HG02938 (cell line): ENCODE measurements around the gene WDR38.

Source experiments
- ATAC-seq: cut with Tn5 transposase; IDR thresholded peaks from one replicate; pipeline ENCODE4 v1.9.1; 2021; ENCODE audit warnings: mild to moderate bottlenecking, moderate library complexity; ENCODE audit not compliant: unreplicated experiment

WDR38 gene

DNA sequence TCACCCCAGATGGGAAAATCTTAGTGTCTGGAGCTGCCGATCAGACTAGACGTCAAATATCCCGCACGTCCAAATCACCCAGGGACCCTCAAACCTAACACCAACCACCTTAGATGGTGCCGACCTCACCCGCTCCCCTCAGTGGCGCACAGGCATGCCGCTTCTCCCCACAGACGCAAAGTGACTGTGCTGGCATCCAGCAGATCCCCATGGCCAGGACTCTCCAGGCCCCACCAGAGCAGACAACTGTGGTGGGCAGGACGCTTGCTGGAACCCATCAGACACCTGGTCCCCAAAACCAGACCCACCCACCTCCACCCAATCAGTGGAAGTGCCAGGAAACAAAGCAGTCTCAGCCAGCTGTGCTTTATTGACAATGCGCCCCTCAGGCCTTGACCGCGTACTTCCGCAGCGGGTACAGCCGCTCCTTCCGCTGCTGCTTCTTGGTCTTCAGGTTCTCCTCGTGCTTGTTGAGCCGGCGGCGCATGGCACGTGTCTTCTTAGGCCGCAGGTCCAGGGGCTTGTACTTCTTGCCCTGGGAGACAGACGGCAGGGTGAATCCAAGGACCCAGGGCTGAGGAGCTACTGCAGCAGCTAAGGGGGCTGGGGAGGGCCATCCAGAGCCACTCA, 4.4 kb downstream of the WDR38 start:
- no peak for ATAC-seq

DNA sequence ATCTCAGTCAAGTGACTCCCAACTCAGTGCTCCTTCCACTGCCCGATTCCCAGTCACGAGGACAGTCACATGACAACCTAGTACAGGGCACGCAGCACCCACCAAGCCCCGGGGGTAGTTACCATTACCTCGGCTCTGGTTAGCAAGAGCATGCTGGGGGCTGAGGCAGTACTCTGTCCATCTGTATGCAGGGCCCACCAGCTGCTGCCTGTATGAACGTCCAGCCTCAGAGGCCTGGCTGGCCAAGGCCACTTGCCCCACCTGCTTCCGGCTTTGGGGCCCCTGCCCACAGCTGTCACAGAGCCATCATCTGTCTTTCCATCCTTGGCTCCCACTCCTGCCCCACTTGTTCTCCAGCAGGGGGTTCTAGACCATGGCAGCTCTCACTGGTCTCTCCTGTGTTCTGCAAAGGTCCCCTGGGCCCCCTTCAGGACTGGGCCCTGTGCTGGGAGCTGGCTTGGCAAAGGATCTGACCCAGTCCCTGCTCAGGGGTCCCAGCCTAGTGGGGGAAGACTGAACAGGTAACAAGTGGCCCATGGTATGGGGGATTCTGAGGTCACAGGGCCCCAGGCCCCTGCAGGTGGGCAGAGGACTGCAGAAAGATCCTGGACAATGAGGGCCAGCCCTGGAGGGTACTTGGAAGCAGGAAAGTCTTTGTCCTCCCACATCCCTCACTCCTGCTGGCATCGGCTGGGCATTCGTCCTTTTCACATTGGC, 5.2 kb downstream of the WDR38 start:
- ATAC-seq: no peak

DNA sequence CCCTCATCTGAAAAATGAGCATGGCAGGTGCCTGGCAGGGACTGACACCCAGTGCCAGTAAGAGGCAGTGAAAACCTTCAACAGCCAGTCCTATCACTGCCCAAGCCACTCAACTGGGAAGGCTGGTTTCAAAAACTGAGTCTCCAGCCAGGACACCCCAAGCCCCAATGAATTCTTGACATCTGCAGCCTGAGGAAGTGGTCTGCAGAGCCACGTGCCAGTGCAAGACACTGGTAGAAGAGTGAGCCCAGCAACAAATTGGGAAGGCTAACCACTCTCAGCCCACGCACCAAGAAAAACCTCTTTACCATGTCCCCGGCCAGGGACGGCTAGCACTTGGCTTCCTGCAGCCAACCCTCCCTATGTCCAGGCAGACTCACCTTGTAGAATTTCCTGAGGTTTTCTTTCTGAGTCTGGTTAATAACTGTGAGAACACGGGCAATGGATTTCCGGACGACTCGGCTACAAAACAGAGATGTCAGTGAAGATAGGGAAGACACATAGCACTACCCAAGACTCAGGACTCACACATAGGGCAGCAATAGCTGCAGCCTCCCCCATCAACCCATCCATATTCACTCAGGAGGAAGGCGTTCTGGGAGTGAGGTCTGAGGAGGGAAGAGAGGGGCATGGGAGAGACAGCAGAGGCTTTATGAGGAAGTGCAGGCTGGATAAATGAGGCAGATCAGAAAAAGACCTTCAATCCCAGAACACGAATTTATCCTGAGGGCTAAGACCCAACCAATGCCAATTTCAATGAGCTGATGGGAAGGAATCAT, 6.7 kb downstream of the WDR38 start:
- ATAC-seq: no peak

DNA sequence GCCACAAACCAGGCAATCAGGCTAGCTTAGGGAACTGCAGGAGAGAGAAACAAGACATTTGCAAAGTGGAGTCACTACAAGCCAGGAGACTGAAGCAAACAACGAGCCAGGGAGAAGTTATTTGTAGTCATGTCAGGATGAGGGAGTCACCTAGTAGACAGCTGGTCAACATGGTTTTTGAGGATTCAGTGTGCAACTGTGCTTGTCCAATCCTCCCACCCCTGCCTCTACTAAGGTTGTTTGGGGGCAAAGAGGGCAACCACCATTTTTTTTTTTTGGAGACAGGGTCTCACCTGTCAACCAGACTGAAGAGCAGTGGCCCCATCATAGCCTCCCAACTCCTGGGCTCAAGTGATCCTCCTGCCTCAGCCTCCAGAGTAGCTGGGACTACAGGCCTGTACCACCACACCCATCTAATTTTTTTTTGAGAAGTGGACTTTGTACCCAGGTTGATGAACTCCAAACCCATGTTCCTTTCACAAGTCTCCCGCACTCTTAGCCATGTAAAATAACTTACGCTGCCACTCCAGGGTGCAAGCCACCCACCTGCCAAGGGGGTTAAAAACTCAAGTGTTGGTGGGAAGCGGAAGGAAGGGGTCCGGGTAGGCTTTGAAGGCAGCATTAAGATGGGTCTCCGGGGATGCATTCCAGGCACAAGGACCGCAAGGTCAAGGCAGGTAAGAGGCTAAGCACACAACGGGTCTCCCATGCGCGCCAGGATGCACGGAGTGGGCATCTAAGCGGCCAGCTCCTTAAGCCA, 7.5 kb downstream of the WDR38 start:
- no peak for ATAC-seq

DNA sequence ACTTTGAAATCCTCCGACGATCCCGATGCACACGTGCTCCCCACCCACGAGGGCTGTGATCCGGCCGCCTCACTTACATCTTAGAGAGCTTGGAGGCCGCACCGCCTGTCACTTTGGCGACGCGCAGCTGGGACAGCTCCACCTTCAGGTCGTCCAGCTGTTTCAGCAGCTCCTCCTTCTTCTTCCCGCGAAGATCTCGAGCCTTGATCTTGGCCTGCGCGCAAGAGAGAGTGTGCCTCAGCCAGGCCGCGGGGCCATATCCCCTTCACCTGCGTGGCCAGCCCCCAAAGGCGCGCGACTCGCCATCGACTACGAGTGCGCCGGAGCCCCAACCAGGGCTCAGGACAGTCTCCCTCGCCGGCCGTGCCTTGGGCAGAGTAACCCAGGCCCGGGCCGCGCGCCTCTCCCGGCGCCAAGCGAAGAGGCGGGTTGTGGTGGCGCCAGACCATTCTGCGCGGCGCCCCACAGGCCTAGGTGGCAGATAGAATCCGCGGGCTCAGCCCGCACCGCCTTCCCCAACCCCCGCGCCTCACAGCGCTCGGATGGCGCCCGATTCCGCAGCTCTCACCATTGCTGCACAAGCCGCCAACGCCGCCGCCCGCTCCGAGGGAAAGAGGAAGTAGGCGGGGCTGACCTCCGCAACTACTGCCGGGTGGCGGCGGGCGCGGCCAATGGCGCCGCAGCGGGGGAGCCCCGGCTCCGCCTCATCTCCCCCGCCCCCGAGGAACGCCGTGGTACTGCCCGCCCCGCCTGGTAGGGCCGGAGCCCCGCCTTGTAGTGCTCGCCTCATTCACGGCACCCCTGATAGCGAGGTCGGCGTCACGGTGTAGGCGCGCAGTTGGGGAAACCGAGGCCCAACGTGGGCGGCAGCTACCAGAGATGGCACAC, 8.3 kb downstream of the WDR38 start, which contains the start of the genes ARPC5L and RPL35:
Gene ARPC5L (plus strand): TSS at position 789 of the 888 bp plus-strand sequence. CDS start 7,161 bp downstream, outside the sequence.
Gene RPL35 (minus strand): TSS at position 616 of the 888 bp plus-strand sequence. CDS start 45 bp downstream, at position 571.
- peak; percentile 82 for ATAC-seq

DNA sequence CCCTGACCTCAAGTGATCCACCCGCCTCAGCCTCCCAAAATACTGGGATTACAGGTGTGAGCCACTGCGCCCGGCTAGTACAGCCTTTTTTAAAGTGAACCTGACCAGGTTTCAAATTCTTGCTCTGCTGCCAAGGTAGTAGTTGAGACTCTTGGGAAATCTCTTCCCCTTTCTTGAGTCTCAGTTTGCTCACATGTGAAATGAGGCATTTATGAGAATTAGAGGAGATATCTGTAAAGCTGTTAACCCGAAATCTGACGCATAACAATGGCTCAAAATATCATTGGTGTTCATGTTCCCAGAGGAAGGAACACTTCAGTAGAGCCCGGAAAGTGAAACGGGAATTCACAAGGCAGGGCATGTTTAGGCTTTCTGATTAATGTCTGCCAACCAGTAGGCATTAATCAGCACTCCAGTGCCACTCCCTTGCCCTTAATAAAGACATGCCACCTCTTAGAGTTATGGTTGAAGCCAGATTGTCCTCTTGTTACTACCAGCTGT, 10.2 kb downstream of the WDR38 start:
- no peak for ATAC-seq

DNA sequence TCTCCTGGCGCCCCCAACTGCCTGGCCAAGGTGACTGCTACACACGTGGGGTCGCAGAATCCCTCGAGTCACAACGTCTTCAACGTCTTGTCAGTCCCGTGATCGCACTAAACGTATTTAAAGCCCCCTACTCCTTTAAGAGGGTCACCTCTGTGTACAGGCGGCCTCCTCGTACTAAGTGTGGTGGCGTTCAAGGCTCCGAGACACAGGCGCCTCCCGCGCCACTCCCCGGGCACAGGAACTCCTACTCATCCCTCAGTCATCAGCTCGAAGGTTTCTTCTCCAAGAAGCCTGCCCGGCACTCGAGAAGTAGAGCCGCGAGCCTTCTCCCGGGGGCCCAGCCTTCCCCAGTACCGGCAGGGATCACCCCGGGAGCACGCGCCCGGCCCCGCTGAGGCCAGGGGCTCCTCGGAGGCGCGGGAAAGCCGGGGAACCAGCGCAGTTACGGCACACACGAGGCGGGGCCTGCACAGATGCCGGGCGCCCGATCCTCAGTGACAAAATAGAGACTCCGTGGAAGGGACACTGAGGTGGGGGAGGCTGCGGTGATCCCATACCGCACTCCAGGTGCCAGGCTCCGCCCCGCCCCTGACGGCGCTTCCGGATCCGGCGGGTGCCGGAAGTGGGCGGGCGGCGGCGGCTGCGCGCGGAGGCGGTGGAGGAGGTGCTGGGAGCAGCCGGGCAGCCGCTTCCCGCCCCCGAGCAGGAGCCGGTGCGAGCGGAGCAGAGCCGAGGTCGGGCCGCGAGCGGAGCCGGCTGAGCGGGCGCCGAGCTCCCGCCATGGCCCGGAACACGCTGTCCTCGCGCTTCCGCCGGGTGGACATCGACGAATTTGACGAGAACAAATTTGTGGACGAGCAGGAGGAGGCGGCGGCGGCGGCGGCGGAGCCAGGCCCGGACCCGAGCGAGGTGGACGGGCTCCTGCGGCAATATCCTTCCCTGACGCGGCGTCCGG, 15.5 kb downstream of the WDR38 start:
- ATAC-seq: peak; percentile 38

DNA sequence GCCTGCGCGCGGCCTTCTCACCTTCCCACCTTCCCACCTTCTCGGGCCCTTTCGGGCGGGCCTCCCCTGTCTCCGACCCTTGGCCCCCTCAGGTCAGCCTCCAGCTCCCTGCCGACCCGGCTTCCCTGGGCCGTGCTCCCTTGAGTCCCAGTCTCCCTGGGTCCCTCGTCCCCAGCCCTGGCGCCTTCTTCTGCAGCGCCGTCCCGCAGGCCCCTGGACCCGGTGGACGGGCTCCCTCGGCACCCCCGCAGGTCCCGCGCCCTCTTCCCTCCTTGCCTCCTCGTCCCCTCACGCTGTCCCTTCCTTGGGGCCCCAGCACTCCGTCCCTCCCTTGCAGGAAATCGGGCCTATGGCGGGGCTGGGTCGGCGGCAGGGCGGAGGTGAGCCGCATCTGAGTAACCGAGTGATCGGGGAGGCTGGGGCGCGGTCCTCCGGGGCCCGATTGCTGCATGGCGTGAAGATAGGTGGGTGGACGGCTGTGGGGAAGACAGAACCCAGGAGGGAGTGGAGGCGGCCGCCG, 16.3 kb downstream of the WDR38 start:
- peak; percentile 6 for ATAC-seq

DNA sequence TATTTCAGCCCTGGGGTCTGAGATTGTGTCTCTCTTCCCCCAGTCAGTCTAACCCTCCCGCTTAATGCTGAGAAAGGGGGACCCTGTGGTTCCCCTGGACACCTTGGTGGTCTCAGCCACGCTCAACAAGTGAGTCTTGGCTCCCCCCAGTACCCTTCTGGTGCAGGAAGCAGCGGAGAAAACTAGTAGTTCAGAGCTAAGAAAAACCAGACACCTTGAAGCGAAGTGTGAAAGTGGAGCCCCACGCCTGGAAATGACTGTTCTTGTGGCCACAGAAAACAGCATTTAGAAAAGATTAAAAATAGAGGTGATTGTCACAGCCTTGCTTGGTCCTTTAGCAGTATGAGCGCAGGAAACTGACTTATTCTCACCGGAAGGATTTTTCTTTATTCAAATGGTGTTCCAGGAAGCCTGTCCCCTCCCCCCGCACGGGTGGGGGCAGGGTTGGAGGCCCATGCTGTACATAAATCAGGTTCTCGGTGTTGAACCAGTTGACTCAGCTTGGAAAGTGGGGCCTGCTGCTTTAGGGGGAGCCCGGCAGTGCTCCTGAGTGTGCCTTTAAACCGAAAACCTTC, 16.8 kb downstream of the WDR38 start:
- peak; percentile 43 for ATAC-seq

DNA sequence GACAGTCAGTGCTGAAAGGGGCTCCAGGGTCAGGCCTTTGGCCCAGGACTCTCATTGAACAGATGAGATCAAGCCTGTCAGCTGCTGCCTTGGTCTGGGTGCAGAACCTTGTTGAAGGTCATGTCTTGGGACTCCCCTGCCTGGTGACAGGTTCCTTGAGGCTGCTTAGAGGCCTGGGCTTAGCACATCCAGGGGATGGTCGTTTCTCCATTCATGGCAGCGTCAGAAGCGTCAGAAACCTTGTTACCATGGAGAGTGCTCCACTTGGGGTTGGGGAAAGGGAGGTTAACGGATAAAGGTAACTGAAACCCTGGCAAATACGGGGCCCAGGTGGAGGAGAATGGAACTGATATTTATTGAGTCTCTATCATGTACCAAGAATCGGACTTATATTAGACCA, 17.5 kb downstream of the WDR38 start:
- ATAC-seq: no peak

DNA sequence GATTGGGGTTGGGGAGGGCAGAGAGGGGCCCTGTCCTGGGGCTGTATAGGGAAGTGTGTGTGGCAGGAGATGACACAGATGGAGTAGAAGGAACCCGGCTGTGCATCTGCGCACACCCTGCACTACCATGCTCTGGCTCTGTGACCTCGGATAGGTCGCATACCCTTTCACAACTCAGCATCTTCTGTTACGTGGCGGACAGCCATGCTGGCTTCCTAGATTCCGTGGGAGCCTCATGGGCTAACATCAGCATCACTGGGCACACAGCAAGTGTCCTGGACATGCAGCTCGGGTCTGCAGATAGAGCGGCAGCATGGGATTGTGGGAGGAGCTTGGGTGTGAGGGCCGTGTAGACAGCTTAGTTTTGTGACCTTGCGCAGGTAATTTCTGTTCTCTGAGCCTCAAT, 17.9 kb downstream of the WDR38 start:
- ATAC-seq: no peak

DNA sequence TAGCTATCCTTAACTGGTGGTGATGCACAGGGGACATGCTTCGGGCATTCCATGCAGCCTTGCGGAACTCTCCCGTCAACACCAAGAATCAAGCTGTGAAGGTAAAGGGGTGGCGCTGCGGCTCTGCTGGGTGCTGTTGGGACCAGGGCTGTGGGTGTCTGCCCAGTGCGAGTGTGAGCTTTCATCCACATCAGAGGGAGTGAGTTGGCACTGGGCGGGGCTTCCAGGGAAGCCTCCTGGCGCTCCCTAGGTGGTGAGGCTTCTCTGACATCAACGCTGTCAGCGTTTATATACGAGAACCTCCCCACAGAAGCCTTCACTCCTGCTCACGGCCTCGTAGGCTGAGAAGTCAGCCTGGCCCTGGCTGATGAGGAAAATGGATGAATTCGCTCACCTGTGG, 20.4 kb downstream of the WDR38 start:
- no peak for ATAC-seq

DNA sequence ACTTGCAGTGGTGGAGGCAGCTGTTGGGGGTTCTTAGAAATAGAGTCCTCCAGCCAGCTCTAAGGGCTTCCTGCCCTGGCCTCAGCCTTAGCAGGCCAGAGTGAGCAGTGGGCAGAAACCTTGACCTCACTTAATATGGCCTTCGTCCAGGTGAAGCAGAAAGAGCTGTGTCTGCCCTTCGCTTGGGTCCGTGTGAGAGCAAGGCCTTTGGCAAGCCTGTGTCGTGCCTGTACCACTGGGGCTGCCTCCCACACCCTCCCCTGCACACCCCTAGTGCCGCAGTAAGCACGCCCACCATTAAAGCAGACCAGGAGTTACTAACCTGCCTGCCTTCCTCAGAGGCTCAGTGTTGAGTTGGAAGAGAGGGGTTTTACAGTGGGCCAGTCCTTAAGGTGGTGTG, 22.2 kb downstream of the WDR38 start:
- ATAC-seq: no peak

DNA sequence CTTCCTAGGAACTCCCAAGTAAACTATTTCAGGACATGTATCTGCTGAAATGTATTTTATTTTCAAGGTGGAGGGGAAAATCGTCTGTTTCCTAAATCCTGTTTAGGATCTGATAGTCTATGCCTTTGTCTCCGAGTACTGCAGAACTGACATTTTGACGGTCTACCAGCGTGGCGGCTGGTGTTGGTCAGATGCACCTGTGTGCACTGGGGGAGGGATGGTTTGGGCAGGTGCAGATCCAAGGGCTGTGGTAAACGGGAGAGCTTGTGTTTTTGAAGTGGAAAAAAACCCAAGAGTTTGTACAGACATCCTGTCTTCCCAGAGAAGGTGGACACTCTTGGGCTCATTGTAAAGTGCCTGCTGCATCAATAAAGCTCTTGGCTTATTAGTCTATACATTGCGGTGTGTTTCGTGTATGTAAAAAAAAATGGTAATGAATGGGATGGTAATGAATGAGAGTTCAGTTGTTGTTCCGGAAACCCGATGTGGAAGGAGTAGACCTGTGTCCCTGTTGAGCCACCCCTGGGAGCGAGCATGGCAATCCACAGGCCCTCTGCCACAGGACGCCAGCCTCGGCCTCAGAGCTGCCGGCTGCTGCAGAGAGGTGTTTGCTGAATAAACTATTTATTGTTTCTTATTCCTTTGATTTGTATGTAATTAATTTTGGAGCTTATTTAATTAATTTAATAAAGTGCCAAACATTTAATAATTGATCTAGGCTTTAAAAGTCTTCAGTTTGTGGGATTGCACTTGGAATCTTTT, 23.9 kb downstream of the WDR38 start:
- ATAC-seq: no peak

DNA sequence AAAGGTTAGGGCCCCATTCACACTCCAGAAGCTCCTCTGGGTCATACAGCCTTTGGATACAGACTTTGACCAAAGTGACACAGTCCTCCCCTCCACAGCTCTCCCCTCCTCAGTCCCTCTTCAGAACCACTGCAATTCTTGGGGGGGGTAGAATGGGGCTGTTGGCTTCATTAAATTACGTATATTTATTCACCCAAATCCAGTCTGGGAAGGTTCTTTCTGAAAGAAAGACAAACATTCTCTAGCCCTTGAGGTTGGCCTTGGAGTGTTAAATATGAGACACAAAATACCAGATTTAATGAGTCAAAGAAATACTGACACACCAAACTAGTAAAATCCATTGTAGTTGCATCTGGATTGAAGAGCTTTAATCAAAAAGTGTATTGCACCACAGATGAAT, 24.8 kb downstream of the WDR38 start:
- ATAC-seq: no peak

DNA sequence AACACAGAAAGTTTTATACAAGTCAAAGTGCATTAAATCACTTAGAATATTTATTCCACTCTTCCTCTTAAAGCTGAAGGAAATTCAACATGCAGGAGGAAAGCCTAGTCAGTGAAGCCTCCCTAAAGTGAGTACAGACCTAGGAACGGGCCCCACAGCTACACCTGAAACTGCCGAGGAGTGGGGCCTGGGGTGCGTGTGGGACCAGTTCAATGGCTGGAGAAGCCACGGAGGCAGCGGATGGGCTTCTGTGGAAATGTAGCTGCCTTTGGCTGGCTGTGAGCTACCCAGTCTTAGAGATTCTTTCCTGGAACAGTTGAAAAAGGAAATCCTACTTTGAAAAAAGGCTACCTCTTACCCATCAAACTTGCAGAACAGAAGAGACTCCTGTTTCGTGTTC, 25.3 kb downstream of the WDR38 start:
- no peak for ATAC-seq

DNA sequence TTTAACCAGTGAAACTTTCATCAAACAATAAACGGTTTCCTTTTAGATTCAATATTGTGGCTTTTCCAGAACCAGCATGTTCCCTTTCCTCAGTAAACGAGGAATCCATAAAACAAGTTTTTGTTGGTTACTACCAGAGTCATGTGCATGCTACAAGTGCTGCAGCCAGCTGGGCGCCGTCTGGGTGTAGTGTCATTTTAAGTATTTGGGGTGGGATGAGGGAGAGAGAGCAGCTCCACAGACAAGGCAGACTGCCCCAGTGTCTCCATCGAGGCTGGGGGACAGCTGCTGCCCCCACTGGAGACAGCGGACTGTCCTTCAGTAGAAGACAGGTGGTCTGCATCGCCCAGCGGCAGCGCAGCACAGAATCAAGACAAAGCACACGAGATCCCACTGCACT, 26.0 kb downstream of the WDR38 start:
- ATAC-seq: no peak
